Liver (tissue), 9 donors: ENCODE results near the gene TCF7L2. TPM values are rescaled to one million over a fixed set of nuclear protein-coding genes. Genes with fewer than 3 reads are reported as not detected.

ENCODE experiments used
- DNase-seq: peaks from one replicate; pipeline ENCODE4 v3.0.0-alpha.2; 2017; ENCODE audit warnings: low spot score
- H3K27ac ChIP-seq, 2 donors: one replicate each; pipeline ENCODE4 v1.7.0; 2013; ENCODE audit warnings: inconsistent platforms in 2 of 2, low read length in 2 of 2, control low read depth in 1 of 2, low read depth in 1 of 2, mild to moderate bottlenecking in 1 of 2
- H3K27me3 ChIP-seq, 4 donors: one replicate each; pipeline versions ENCODE4 v1.6.1 to v1.7.0; 2013; ENCODE audit warnings: low read length in 3 of 4, inconsistent platforms in 1 of 4, mild to moderate bottlenecking in 1 of 4, moderate library complexity in 1 of 4; ENCODE audit not compliant: control insufficient read depth in 4 of 4, insufficient read depth in 4 of 4
- H3K36me3 ChIP-seq, 4 donors: one replicate each; pipeline versions ENCODE4 v1.6.1 to v1.7.0; 2013; ENCODE audit warnings: low read length in 3 of 4, mild to moderate bottlenecking in 3 of 4, low read depth in 1 of 4, moderate library complexity in 1 of 4; ENCODE audit not compliant: control insufficient read depth in 4 of 4, insufficient read depth in 3 of 4
- H3K4me1 ChIP-seq, 4 donors: one replicate each; pipeline versions ENCODE4 v1.6.1 to v1.7.0; 2013; ENCODE audit warnings: low read length in 3 of 4, mild to moderate bottlenecking in 3 of 4, moderate library complexity in 1 of 4; ENCODE audit not compliant: control insufficient read depth in 4 of 4, insufficient read depth in 4 of 4
- H3K4me3 ChIP-seq, 3 donors: one replicate each; pipeline versions ENCODE4 v1.6.1 to v1.7.0; 2013; ENCODE audit warnings: low read length in 3 of 3, control low read depth in 1 of 3, low read depth in 1 of 3, mild to moderate bottlenecking in 1 of 3
- H3K9ac ChIP-seq, 2 donors: one replicate each; pipeline ENCODE4 v1.7.0; 2013; ENCODE audit warnings: low read length in 2 of 2, mild to moderate bottlenecking in 2 of 2, moderate library complexity in 2 of 2, control low read depth in 1 of 2, low read depth in 1 of 2
- H3K9me3 ChIP-seq, 4 donors: one replicate each; pipeline versions ENCODE4 v1.6.1 to v1.7.0; 2013; ENCODE audit warnings: low read length in 3 of 4; ENCODE audit not compliant: control insufficient read depth in 4 of 4
- ATF3 ChIP-seq: IDR thresholded peaks from 2 replicates; pipeline ENCODE4 v1.6.1; 2016; ENCODE audit warnings: antibody characterized with exemption
- CTCF ChIP-seq: fragments of 150-350 bp; IDR thresholded peaks from 2 replicates; pipeline ENCODE4 v1.5.1; 2017; ENCODE audit warnings: improper control_type of control experiment, low read depth, low read length; ENCODE audit not compliant: missing input control
- EGR1 ChIP-seq, 2 donors: IDR thresholded peaks; 2 replicates each; pipeline ENCODE4 v1.6.1; 2016 to 2018; ENCODE audit warnings: antibody characterized with exemption in 2 of 2, low read depth in 2 of 2
- FOXA1 ChIP-seq: IDR thresholded peaks from 2 replicates; pipeline ENCODE4 v1.6.1; 2016; ENCODE audit warnings: antibody characterized with exemption
- FOXA2 ChIP-seq: IDR thresholded peaks from 2 replicates; pipeline ENCODE4 v1.6.1; 2016; ENCODE audit warnings: antibody characterized with exemption
- GABPA ChIP-seq, 2 donors: IDR thresholded peaks in 1 of 2; conservative IDR thresholded peaks in 1 of 2; 2 replicates each; pipeline ENCODE4 v1.6.1; 2016; ENCODE audit warnings: antibody characterized with exemption in 2 of 2, mild to moderate bottlenecking in 1 of 2, moderate library complexity in 1 of 2
- HNF4A ChIP-seq, 2 donors: conservative IDR thresholded peaks; 2 replicates each; pipeline ENCODE4 v1.6.1; 2016; ENCODE audit warnings: antibody characterized with exemption in 2 of 2, mild to moderate bottlenecking in 2 of 2
- HNF4G ChIP-seq: IDR thresholded peaks from 2 replicates; pipeline ENCODE4 v1.6.1; 2016; ENCODE audit warnings: antibody characterized with exemption
- JUND ChIP-seq, 2 donors: IDR thresholded peaks; 2 replicates each; pipeline ENCODE4 v1.6.1; 2016; ENCODE audit warnings: antibody characterized with exemption in 2 of 2
- MAX ChIP-seq: IDR thresholded peaks from 2 replicates; pipeline ENCODE4 v1.6.1; 2016; ENCODE audit warnings: antibody characterized with exemption
- NR2F2 ChIP-seq: IDR thresholded peaks from 2 replicates; pipeline ENCODE4 v1.6.1; 2016; ENCODE audit warnings: antibody characterized with exemption
- RAD21 ChIP-seq, 2 donors: IDR thresholded peaks; 2 replicates each; pipeline ENCODE4 v1.6.1; 2016; ENCODE audit warnings: antibody characterized with exemption in 2 of 2, mild to moderate bottlenecking in 2 of 2
- RXRA ChIP-seq, 2 donors: IDR thresholded peaks; 2 replicates each; pipeline ENCODE4 v1.6.1; 2017 to 2018; ENCODE audit warnings: antibody characterized with exemption in 2 of 2, mild to moderate bottlenecking in 1 of 2
- SP1 ChIP-seq: IDR thresholded peaks from 2 replicates; pipeline ENCODE4 v1.6.1; 2018; ENCODE audit warnings: antibody characterized with exemption, mild to moderate bottlenecking
- TAF1 ChIP-seq: conservative IDR thresholded peaks from 2 replicates; pipeline ENCODE4 v1.6.1; 2016; ENCODE audit warnings: antibody characterized with exemption, mild to moderate bottlenecking
- YY1 ChIP-seq: IDR thresholded peaks from 2 replicates; pipeline ENCODE4 v1.6.1; 2016; ENCODE audit warnings: antibody characterized with exemption, mild to moderate bottlenecking
- ZBTB33 ChIP-seq: IDR thresholded peaks from 2 replicates; pipeline ENCODE4 v1.6.1; 2016; ENCODE audit warnings: antibody characterized with exemption
- WGBS: extraction: QIAGEN DNeasy Blood & Tissue Kit; methylation state at CpG from one replicate; pipeline ENCODE4 v1.1.7; 2013; 5-methylcytosine and 5-hydroxymethylcytosine counted together
- polyA plus RNA-seq, 2 donors: library from polyadenylated mRNA; stranded (reverse) in 1 of 2; unstranded in 1 of 2; fragments of 200-250 nt in 1 of 2; fragments of >200 nt in 1 of 2; fragmentation: Nextera tagmentation in 1 of 2; extraction: Ambion mirVana in 1 of 2; gene quantifications; one replicate each; pipeline versions ENCODE4 v1.2.1 to v1.2.3, GENCODE V29; 2013 to 2015
- total RNA-seq, 2 donors: library from RNA; depleted of rRNA; stranded (reverse); fragments of >200 nt; gene quantifications; one replicate each; pipeline ENCODE4 v1.2.3, GENCODE V29; 2014
- TF ChIP-seq, protein P1 (sequence below): IDR thresholded peaks from 2 replicates; pipeline ENCODE4 v1.6.1; 2016; ENCODE audit warnings: antibody characterized with exemption, mild to moderate bottlenecking
- donor health status: healthy.
- donor health status: healthy.
- donor health status: healthy.
- donor health status: healthy.
- donor health status: healthy.

TCF7L2 gene
- total and polyA plus RNA-seq, 4 donors = 4.9 to 18.0 (median 8.3) TPM

DNA sequence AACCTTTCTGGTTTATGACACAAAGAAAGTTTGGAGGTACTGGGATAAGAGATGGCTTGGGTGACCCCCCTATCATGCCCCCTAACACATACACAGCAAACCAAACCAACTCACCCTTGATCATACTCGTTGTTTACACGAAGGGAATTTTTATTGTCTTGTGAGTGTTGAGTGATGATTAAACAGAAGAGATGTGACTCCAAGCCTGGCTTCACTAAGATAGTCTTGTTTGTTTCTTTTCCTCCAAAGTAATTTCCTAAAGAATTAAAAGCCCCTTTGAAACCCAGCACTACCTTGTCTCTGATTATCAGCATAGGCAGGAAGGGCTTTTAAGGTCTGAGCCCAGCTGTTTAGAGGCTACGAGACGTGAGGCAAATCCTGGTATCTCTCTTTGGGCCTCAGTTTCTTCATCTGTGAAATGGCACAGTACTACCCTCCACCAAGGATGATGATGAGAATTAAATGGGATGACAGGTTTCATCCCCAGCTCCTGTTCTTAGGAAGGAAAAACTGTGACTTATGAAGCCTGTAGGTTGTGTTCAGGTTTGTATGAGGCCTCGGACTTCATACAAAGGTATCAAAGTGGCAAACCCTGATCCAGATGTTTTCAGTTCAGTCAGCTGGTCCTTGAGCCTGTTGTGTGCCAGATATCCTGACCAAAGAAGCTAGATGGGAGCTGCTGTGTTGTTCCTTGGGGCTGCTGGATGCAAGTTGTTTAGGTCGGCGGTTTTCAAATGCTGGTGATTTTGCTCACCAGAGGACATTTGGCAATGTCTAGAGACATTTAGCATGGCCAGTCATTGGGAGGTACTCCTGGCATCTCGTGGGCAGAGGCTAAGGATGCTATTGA lies 51.8 kb downstream of the TCF7L2 start:
- Histone ChIP-seq H3K4me1 (peaks cover 2 to 27% (median 15%) of the 10 kb centered on the region in 4 donors), H3K36me3 (peaks cover 0 to 4% (median 0%) of the 10 kb centered on the region in 4 donors), H3K27me3 (no peaks in the 10 kb centered on the region), H3K27ac (no peak overlapping the region), H3K9ac (no peak overlapping the region), H3K9me3 (no peaks in the 10 kb centered on the region), H3K4me3 (no peak overlapping the region)
- TF ChIP-seq CTCF (no peak), ATF3 (no peak), FOXA2 (no peak), GABPA (IDR thresholded peaks at IDR 0.05 in 1 of 2, conservative IDR thresholded peaks at IDR 0.05 in 1 of 2) (no peak), YY1 (no peak), TAF1 (no peak), RXRA (IDR thresholded peaks at IDR 0.05) (no peak)
- DNase-seq = no peak
- 84% methylated on average over 8 of the region's 8 CpGs for WGBS

DNA sequence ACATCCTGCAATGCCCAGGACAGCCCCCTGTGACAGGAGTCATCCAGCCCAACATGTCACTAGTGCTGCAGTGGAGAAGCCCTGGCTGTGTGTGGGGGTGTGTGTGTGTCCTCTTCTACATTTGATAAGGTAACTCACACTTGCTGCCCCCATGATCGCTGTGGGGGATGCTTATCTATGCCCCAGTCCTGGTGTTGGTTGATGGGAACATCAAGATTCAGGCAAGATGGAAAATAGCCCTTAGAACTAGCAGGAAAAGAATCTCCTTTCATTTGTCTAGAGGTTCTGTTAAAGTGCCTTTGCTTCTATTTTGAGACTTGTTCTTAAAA lies 52.4 kb downstream of the TCF7L2 start:
- no peak overlapping the region for H3K27ac ChIP-seq
- peaks cover 0 to 5% (median 0%) of the 10 kb centered on the region in 4 donors for H3K36me3 ChIP-seq
- 81% methylated on average over 1 of the region's 1 CpG for WGBS
- H3K9ac ChIP-seq = no peak overlapping the region
- no peaks in the 10 kb centered on the region for H3K9me3 ChIP-seq
- no peak overlapping the region for H3K4me3 ChIP-seq
- H3K4me1 ChIP-seq = peaks cover 2 to 31% (median 17%) of the 10 kb centered on the region in 4 donors
- no peak for TF ChIP-seq JUND (IDR thresholded peaks at IDR 0.05)
- TF ChIP-seq YY1 = no peak
- no peak for TF ChIP-seq ZBTB33
- TF ChIP-seq RAD21 (IDR thresholded peaks at IDR 0.05) = no peak
- TF ChIP-seq HNF4G = no peak
- no peak for TF ChIP-seq RXRA (IDR thresholded peaks at IDR 0.05)
- no peak for TF ChIP-seq ATF3
- no peak for TF ChIP-seq SP1
- TF ChIP-seq CTCF = no peak
- TF ChIP-seq, protein P1, sequence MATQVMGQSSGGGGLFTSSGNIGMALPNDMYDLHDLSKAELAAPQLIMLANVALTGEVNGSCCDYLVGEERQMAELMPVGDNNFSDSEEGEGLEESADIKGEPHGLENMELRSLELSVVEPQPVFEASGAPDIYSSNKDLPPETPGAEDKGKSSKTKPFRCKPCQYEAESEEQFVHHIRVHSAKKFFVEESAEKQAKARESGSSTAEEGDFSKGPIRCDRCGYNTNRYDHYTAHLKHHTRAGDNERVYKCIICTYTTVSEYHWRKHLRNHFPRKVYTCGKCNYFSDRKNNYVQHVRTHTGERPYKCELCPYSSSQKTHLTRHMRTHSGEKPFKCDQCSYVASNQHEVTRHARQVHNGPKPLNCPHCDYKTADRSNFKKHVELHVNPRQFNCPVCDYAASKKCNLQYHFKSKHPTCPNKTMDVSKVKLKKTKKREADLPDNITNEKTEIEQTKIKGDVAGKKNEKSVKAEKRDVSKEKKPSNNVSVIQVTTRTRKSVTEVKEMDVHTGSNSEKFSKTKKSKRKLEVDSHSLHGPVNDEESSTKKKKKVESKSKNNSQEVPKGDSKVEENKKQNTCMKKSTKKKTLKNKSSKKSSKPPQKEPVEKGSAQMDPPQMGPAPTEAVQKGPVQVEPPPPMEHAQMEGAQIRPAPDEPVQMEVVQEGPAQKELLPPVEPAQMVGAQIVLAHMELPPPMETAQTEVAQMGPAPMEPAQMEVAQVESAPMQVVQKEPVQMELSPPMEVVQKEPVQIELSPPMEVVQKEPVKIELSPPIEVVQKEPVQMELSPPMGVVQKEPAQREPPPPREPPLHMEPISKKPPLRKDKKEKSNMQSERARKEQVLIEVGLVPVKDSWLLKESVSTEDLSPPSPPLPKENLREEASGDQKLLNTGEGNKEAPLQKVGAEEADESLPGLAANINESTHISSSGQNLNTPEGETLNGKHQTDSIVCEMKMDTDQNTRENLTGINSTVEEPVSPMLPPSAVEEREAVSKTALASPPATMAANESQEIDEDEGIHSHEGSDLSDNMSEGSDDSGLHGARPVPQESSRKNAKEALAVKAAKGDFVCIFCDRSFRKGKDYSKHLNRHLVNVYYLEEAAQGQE = no peak
- no peak for TF ChIP-seq FOXA2
- no peak for TF ChIP-seq EGR1 (IDR thresholded peaks at IDR 0.05; ENCODE audit: low read depth in 2 of 2)
- no peak for TF ChIP-seq MAX
- no peak for TF ChIP-seq TAF1
- TF ChIP-seq HNF4A (conservative IDR thresholded peaks at IDR 0.05) = no peak
- TF ChIP-seq NR2F2 = no peak
- TF ChIP-seq FOXA1 = no peak
- no peaks in the 10 kb centered on the region for H3K27me3 ChIP-seq
- no peak for DNase-seq
